ENCODE measurements around the gene PKIB. TPM values are rescaled to one million over a fixed set of nuclear protein-coding genes. Genes with fewer than 3 reads are reported as not detected.

PKIB gene
- total RNA-seq, 2 donors from 2014 or later, result 46.0 to 56.1 TPM

DNA sequence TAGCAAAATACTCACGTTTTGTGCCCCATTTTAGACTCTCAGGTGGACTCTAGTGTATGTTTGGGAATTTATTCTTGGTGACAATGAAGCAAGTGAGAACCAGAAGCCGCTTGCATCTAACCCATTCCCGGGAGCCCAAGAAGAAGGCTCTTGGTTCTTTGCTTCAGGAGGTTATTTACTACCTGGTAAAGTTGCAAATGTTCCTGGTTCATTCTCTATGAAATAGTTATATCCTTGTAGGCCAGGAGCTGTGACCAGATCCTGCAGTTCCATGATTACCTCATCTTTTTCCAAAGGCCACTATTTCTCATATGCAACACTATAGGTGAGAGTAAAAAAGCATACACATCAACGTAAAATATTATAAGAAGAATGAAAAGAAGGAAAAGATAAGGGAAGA is 108.4 kb downstream of the PKIB start:
- Histone ChIP-seq H3K36me3 (ENCODE audit: control insufficient read depth, insufficient read depth, low read length) (no peaks in the 10 kb centered on the region), H3K27ac (ENCODE audit: low read depth, low read length) (no peak overlapping the region), H3K4me1 (ENCODE audit: control insufficient read depth, insufficient read depth, low read length) (peaks cover 8% of the 10 kb centered on the region), H3K9ac (ENCODE audit: extremely low read depth, low read length, poor library complexity, severe bottlenecking) (no peak overlapping the region), H3K27me3 (ENCODE audit: control insufficient read depth, insufficient read depth, low read length, poor library complexity, severe bottlenecking) (no peaks in the 10 kb centered on the region), H3K9me3 (ENCODE audit: control insufficient read depth, low read length) (no peaks in the 10 kb centered on the region), H3K4me3 (ENCODE audit: low read length) (no peak overlapping the region)
- H3K27ac Mint-ChIP-seq, result no peak overlapping the region
- 92 to 100% methylated on average over 2 to 4 of the region's 4 CpGs for WGBS, 2 experiments (ENCODE audit: insufficient coverage in 1 of 2, insufficient read length in 1 of 2)
- H3K9me3 Mint-ChIP-seq, result no peaks in the 10 kb centered on the region
- TF ChIP-seq, protein P1, sequence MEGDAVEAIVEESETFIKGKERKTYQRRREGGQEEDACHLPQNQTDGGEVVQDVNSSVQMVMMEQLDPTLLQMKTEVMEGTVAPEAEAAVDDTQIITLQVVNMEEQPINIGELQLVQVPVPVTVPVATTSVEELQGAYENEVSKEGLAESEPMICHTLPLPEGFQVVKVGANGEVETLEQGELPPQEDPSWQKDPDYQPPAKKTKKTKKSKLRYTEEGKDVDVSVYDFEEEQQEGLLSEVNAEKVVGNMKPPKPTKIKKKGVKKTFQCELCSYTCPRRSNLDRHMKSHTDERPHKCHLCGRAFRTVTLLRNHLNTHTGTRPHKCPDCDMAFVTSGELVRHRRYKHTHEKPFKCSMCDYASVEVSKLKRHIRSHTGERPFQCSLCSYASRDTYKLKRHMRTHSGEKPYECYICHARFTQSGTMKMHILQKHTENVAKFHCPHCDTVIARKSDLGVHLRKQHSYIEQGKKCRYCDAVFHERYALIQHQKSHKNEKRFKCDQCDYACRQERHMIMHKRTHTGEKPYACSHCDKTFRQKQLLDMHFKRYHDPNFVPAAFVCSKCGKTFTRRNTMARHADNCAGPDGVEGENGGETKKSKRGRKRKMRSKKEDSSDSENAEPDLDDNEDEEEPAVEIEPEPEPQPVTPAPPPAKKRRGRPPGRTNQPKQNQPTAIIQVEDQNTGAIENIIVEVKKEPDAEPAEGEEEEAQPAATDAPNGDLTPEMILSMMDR (conservative IDR thresholded peaks at IDR 0.05), result no peak
- H3K36me3 Mint-ChIP-seq (ENCODE audit: low read depth), result peaks cover 12% of the 10 kb centered on the region
- no peak for DNase-seq
- peaks cover 18% of the 10 kb centered on the region for H3K4me1 Mint-ChIP-seq
- H3K27me3 Mint-ChIP-seq (ENCODE audit: insufficient read depth), result no peaks in the 10 kb centered on the region
- no peak overlapping the region for H3K4me3 Mint-ChIP-seq

DNA sequence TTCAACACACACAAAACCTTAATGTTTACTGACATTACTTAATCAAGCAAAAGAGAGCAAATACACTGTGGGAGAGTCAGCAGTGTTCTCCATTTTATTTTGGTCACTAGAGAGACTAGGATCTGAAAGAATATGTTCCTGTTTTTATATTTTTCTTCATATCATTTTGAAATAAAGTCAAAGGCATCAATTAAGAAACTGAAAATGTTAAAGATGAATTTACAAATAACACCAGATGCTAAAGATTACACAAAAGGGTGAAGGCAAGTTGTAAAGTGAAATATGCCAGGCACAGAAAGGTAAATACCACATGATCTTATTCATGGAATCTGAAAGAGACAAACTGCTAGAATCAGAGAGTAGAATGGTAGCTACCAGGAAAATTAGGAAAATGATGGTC is 109.0 kb downstream of the PKIB start:
- no peaks in the 10 kb centered on the region for H3K36me3 ChIP-seq (ENCODE audit: control insufficient read depth, insufficient read depth, low read length)
- no peak for DNase-seq
- H3K27ac ChIP-seq (ENCODE audit: low read depth, low read length), result no peak overlapping the region
- peaks cover 12% of the 10 kb centered on the region for H3K36me3 Mint-ChIP-seq (ENCODE audit: low read depth)
- no peak overlapping the region for H3K9ac ChIP-seq (ENCODE audit: extremely low read depth, low read length, poor library complexity, severe bottlenecking)
- H3K4me1 Mint-ChIP-seq, result peaks cover 18% of the 10 kb centered on the region
- no peaks in the 10 kb centered on the region for H3K27me3 Mint-ChIP-seq (ENCODE audit: insufficient read depth)
- TF ChIP-seq, protein P1 (conservative IDR thresholded peaks at IDR 0.05), result no peak
- no peak overlapping the region for H3K4me3 ChIP-seq (ENCODE audit: low read length)
- H3K4me1 ChIP-seq (ENCODE audit: control insufficient read depth, insufficient read depth, low read length), result peaks cover 8% of the 10 kb centered on the region
- no peaks in the 10 kb centered on the region for H3K9me3 Mint-ChIP-seq
- no peaks in the 10 kb centered on the region for H3K27me3 ChIP-seq (ENCODE audit: control insufficient read depth, insufficient read depth, low read length, poor library complexity, severe bottlenecking)
- no peaks in the 10 kb centered on the region for H3K9me3 ChIP-seq (ENCODE audit: control insufficient read depth, low read length)
- H3K4me3 Mint-ChIP-seq, result no peak overlapping the region
- no peak overlapping the region for H3K27ac Mint-ChIP-seq

DNA sequence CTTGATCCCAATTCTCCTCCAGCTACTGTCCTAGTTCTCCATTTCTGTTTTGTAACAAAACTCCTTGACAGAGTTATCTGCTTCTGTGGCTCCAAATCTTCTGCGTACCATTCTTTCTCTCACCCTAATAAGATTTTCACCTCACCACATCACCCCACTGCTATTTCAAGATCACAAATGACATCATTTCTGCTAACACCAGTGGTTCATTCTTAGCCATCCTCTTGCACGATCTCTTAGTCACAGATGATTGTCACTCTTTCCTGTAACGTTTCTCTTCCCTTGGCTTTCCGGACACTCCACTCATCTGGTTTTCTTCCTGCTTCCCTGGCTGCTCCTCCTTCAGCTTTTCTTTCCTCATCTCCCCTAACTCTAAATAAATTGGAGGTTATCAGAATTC is 112.5 kb downstream of the PKIB start:
- 90 to 100% methylated on average over 4 of the region's 4 CpGs for WGBS, 2 experiments (ENCODE audit: insufficient coverage in 1 of 2, insufficient read length in 1 of 2)
- peaks cover 10% of the 10 kb centered on the region for H3K4me1 Mint-ChIP-seq

More for the DNA sequence above, 112.5 kb downstream of the PKIB start:
- TF ChIP-seq, protein P1 (conservative IDR thresholded peaks at IDR 0.05), result no peak
- no peak for DNase-seq
- Mint-ChIP-seq H3K27me3 (ENCODE audit: insufficient read depth) (no peaks in the 10 kb centered on the region), H3K9me3 (no peaks in the 10 kb centered on the region), H3K4me3 (no peak overlapping the region), H3K27ac (no peak overlapping the region), H3K36me3 (ENCODE audit: low read depth) (peaks cover 15% of the 10 kb centered on the region)
- H3K9me3 ChIP-seq (ENCODE audit: control insufficient read depth, low read length), result no peaks in the 10 kb centered on the region
- no peaks in the 10 kb centered on the region for H3K27me3 ChIP-seq (ENCODE audit: control insufficient read depth, insufficient read depth, low read length, poor library complexity, severe bottlenecking)
- no peak overlapping the region for H3K27ac ChIP-seq (ENCODE audit: low read depth, low read length)
- no peak overlapping the region for H3K9ac ChIP-seq (ENCODE audit: extremely low read depth, low read length, poor library complexity, severe bottlenecking)
- no peaks in the 10 kb centered on the region for H3K36me3 ChIP-seq (ENCODE audit: control insufficient read depth, insufficient read depth, low read length)
- no peaks in the 10 kb centered on the region for H3K4me1 ChIP-seq (ENCODE audit: control insufficient read depth, insufficient read depth, low read length)
- no peak overlapping the region for H3K4me3 ChIP-seq (ENCODE audit: low read length)
